ENCODE data around the gene UBR2.

UBR2 gene

GRCh38 chr6:42525206-42525605 is 38.6 kb upstream of the UBR2 start:
- no peak for TF ChIP-seq CTCF (IDR thresholded peaks at IDR 0.05; ENCODE audit: insufficient read depth, low read depth, low read length, missing control alignments)
- no peak overlapping the region for H3K4me3 ChIP-seq (ENCODE audit: low read depth, low read length)

GRCh38 chr6:42526616-42527015 is 37.2 kb upstream of the UBR2 start:
- no peak for DNase-seq (ENCODE audit: low read depth)
- TF ChIP-seq CTCF (IDR thresholded peaks at IDR 0.05; ENCODE audit: insufficient read depth, low read depth, low read length, missing control alignments): no peak
- H3K4me3 ChIP-seq (ENCODE audit: low read depth, low read length): no peak overlapping the region

More at GRCh38 chr6:42525206-42525605, 38.6 kb upstream of the UBR2 start:
- DNase-seq (ENCODE audit: low read depth): no peak

- no peak overlapping the region for H3K4me3 ChIP-seq (ENCODE audit: low read depth, low read length)
- no peak for DNase-seq (ENCODE audit: low read depth)
- no peak for TF ChIP-seq CTCF (IDR thresholded peaks at IDR 0.05; ENCODE audit: insufficient read depth, low read depth, low read length, missing control alignments)
These were observed 36.6 kb upstream of the UBR2 start for GRCh38 chr6:42527204-42527603.

GRCh38 chr6:42530296-42530695 is 33.5 kb upstream of the UBR2 start:
- no peak for DNase-seq (ENCODE audit: low read depth)
- TF ChIP-seq CTCF (IDR thresholded peaks at IDR 0.05; ENCODE audit: insufficient read depth, low read depth, low read length, missing control alignments): no peak
- no peak overlapping the region for H3K4me3 ChIP-seq (ENCODE audit: low read depth, low read length)

GRCh38 chr6:42530751-42531150 is 33.1 kb upstream of the UBR2 start:
- no peak for TF ChIP-seq CTCF (IDR thresholded peaks at IDR 0.05; ENCODE audit: insufficient read depth, low read depth, low read length, missing control alignments)
- no peak overlapping the region for H3K4me3 ChIP-seq (ENCODE audit: low read depth, low read length)
- DNase-seq (ENCODE audit: low read depth): no peak

GRCh38 chr6:42532038-42532669 is 31.7 kb upstream of the UBR2 start:
- TF ChIP-seq CTCF (IDR thresholded peaks at IDR 0.05; ENCODE audit: insufficient read depth, low read depth, low read length, missing control alignments): peak; percentile 76
- peak; percentile 82 for DNase-seq (ENCODE audit: low read depth)

GRCh38 chr6:42533794-42534193 is 30.0 kb upstream of the UBR2 start:
- TF ChIP-seq CTCF (IDR thresholded peaks at IDR 0.05; ENCODE audit: insufficient read depth, low read depth, low read length, missing control alignments): no peak
- no peak overlapping the region for H3K4me3 ChIP-seq (ENCODE audit: low read depth, low read length)
- DNase-seq (ENCODE audit: low read depth): no peak

More at GRCh38 chr6:42532038-42532669, 31.7 kb upstream of the UBR2 start:
- H3K4me3 ChIP-seq (ENCODE audit: low read depth, low read length): no peak overlapping the region
